DLD1 (cell line): ENCODE measurements around the gene CPD.

Experiments used
- in situ Hi-C: cut with HindIII; loops from 2 replicates; pipeline ENCODE4 v1.10.0; 2017; ENCODE audit warnings: low sequenced_read_pairs

The CPD gene

DNA sequence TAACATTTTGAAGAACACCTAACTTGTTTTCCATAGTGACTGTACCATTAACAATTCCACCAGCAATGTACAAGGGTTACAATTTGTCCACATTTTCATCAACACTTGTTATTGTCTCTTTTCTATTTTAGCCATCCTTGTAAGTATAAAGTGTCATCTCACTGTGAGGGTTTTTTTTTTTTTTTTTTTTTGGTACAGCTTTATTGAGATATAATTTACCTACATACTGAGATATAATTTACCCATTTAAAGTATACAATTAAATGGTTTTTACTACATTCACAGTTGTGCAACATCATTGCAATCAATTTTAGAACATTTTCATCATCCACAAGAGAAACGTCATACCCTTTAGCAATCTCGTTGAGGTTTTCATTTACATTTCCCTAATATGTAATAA, 27.0 kb upstream of the CPD start:
- in situ Hi-C loops: no loop called here

- in situ Hi-C loops: no loop called here
Observed at GRCh38 chr17:30352240-30352814, 26.4 kb upstream of the CPD start.

- in situ Hi-C loops: no loop called here
Observed at GRCh38 chr17:30354701-30355100, 24.0 kb upstream of the CPD start.

GRCh38 chr17:30357476-30357875, 21.3 kb upstream of the CPD start:
- in situ Hi-C loops: no loop called here

- in situ Hi-C loops: no loop called here
Observed at GRCh38 chr17:30358055-30358760, 20.5 kb upstream of the CPD start.

DNA sequence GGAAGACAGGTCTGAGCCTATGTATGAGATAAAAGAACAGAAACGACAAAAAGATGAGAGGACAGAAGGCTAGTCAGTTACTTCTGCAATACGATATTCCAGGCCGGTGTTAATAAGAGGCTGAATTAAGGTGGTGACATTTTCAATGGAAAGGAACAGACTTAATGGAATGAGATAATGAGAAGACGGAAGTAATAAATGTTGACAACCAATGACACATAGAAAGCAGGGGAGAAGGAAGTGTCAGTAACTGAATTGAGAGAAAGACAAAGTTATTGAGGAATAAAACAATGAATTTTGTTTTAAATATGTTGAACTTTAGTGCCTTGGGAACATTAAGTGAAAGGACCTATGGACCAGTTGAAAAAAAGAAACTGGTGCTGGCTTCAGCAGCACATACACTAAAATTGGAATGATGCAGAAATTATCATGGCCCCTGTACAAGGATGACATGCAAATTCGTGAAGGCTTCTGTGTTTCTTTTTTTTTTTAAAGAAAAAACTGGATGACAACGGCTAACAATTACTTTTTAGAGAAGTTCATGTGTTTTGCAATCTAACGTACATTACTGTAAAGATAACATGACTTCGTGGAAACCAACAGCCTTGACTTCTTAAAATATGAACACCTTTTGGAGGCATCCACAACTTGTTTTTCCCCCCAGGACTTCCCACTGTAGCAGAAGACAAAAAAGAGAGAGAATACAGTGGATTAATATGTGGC, 18.5 kb upstream of the CPD start:
- in situ Hi-C loops: no loop called here

- in situ Hi-C loops: no loop called here
Observed at GRCh38 chr17:30361766-30362279, 16.9 kb upstream of the CPD start.

DNA sequence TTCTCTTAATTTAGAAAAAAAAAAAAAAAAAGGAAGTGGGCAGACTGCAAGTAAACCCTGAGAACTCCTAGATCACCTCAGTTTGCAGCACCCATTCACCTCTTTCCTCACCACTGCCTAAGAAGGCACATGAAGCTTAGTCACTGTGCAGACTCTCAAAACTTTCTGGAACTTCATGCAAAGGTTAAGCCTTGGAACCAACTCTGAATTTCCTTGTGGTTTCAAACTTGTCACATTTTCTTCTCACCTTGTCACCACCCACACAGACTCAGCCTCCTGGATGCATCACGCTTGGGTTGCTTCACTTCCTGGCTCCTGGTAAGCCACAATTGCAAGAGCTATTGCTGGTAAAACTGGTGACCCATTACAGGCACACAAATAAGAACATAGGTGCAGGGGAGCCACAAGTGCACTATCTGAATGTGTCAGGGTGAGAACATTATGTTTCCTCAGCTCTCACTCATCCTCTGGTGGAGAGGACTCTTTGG, 15.0 kb upstream of the CPD start:
- in situ Hi-C loops: no loop called here

DNA sequence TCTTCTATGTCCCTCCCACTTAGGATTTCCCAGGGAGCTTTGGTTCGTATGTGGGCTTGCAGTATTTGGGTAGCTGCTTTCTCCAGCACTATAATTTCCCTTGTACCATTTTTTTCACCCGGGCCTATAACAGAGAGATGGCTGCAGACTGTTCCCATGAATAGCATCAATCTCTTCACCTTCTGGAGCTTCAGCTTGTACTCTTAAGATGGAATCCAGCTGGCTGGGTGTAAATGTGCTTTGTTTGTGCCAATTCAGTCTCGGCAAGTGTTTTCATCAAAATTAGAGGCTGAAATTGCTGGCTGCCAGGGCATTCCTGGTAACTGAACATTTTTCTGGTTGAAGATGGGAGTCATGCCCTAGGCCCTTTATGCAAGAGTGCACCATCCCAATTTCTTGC, 12.2 kb upstream of the CPD start:
- in situ Hi-C loops: no loop called here

DNA sequence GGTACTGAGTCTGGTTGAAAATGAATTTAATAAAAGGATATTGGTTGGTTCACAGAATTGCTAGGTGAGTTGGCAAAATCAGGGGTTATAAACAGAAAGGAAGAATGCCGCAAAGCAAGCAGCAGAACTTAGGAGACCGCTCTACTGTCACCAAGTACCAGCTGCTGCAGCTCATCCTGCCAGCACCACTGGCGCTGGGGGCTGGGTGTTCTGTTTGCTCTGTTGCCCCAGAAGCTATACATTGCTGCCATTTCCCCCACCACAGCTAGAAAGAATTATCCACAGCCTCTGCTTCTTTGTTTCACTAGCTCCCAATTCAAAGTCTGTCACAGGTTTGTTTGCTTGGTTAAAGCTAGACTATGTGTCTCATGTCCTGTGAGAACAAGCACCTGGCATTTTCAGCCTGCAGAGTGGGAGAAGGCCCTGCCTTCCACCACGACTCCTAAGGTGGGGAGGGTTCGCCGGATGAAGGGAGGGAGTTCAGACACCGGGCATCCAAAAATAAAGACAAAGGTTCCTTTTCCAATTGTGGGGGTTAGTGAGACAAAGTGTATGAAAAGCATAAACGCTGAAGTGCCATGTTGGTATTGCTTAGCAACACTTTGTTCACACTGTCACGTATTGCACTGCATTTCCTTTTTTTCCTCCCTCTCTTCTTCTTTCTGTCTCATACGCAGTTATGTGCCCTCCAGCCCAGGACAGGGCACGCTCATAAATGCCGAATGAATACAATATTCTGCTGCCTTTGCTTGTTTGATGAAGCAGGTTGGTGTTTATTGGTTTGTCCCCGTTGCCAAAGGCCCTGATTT, 9.6 kb upstream of the CPD start:
- in situ Hi-C loops: no loop called here

DNA sequence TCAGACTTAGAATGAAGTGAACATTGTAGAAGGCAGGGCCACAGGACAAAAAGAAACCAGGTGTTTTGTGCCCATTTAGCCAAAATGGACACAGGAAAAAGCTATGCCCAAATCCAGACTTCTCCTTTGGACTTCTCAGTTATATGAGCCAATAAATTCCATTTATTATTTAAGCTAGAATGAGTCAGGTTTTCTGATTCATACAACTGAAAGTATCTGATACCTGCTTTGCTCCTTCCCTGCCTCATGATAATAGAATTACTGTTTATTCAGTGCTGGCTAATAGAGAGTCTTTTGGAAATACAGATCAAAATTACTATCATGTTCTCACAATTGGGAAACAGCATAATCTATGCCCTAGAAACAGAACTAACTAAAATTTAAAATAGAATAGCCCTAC, 8.7 kb upstream of the CPD start:
- in situ Hi-C loops: no loop called here

DNA sequence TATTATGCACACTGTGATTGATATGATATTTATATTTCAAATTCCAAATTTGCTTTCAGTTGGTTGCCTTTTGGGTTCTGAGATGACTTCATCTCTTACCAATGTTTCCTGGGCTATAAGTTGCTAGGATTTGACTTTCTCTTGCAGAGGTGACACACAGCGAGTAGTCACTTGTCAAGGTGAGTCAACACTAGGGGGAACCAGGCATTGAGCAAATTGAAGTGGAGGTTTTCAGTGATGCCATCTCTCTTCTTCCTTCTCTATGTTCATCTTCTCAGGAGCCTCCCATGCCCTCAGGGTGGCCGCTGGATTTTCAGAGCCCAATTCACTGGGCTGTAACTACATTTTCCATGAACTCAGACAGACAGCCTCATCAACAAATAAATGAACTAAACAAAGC, 6.0 kb upstream of the CPD start:
- in situ Hi-C loops: no loop called here

DNA sequence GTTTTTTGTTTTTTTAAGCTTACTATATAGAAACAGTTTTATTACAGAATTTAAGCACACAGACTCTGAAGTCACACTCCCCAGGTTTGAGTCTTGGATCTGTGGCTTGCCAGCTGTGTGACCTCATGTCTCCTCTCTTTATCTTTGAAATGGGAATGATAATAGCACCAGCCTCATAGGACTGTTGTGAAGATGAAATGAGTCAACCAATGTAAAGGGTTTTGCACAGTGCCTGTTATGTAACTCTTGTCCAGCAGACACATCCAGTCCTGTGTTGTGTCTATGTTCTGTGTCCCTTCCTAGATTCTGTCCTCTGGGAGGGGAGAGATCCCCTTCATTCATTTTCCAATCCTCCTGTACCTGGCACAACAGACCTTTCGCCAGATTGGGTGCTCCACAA, 3.1 kb upstream of the CPD start:
- in situ Hi-C loops: no loop called here

DNA sequence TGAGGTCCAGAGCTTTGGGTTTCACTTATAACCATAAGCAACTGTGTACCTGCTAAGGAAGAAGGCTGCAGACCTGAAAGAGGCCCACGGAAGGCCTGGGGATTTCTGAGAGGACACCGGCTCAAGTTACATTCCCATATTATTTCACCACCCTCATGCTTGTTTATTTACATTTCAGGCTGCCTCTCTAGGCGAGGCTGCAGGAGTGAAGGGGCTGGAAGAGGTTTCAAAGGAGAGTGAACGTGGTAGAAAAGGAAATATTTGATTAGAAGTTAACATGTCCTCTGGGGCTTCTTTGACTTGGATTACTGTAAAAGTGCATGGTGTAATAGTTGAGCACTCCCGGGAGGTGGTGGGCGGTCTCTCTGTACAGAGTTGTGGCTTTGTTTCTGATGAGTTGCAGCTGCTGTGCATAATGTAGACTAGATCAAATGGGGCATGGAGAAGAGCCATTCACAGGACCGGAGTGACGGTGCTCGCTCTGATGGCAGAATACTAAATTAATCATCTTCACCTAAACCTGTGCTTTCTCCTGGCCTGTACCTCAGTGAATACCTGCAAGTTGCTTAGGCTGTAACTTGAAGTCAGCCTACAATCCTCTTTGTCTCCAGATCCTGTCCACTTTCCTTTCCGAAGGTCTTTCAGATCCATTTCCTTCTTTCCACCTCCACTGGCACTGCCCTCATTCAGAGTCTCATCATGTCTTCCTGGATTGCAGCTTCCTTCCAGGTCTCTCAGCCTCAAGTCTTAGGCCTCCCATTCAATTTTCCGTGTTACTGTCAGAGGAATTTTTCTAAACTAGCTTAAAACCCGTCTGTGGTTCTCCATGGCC, 1.9 kb upstream of the CPD start:
- in situ Hi-C loops: no loop called here

DNA sequence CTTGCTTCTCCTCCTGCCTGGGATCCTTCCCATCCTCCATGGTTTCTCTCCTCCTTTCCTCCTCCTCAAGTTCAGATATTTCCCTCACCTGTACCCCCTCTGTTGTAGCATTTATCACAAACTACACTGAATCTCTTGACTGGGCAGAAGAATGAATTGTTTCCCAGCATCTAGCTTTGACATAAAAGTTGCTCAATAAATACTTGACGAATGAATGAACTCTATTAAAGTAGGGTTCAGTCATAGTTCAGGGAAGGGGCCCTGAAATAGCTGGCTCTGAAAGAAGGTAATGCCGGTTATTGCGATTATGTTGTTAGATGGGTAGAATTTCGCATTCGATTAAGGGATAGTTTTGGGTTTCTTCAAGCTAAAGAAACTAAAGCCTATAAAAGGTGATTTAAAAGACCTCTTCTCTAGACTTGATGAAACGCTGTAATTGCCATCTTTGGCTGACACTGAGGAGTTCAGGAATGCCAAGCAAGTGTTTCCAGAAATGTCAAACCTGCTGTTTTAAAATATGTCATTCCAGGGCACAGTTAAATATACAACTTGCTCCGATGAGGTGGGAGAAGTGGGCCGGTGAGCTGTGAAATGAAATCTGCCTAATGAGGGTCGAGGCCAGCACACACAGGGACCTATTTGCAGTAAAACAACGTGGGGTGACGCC, 1.0 kb upstream of the CPD start:
- in situ Hi-C loops: no loop called here

GRCh38 chr17:30378241-30378824, 394 bp upstream of the CPD start:
- in situ Hi-C loops: no loop called here

DNA sequence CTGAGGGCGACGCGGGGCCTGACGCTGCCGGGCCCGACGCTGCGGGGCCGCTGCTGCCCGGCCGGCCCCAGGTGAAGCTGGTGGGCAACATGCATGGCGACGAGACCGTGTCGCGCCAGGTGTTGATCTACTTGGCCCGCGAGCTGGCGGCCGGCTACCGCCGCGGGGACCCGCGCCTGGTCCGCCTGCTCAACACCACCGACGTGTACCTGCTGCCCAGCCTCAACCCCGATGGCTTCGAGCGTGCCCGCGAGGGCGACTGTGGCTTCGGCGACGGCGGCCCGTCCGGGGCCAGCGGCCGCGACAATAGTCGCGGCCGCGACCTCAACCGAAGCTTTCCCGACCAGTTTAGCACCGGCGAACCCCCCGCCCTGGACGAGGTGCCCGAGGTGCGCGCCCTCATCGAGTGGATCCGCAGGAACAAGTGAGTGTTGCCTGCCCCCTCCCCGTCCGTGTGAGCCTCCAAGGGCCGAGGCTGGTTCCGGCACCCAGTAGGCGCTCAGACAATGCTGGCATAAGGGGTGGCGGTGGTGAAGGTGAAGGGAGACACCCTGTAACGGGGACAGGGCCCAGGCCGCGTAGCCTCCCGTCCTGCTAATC, 676 bp downstream of the CPD start:
- in situ Hi-C loops: no loop called here

GRCh38 chr17:30379903-30380381, 1.2 kb downstream of the CPD start:
- in situ Hi-C loops: no loop called here
